ENCODE results near the gene CHRNE. TPM values are rescaled to one million over a fixed set of nuclear protein-coding genes. Genes with fewer than 3 reads are reported as not detected.

Gene CHRNE
- total and polyA plus RNA-seq, 2 of the 13 experiments (the other 11 are each of a cell fraction or from before 2014, with no cell fraction given): 0.53 to 0.59 TPM

GRCh38 chr17:4898927-4899326, 4.0 kb downstream of the CHRNE start:
- H3K4me1 ChIP-seq (ENCODE audit: insufficient read depth, low read length): peaks cover 12% of the 10 kb centered on the region
- H3K27me3 ChIP-seq (ENCODE audit: control insufficient read depth in 1 of 2, insufficient read depth in 2 of 2, low read length in 2 of 2): no peaks in the 10 kb centered on the region
- no peak for FAIRE-seq
- H3K79me2 ChIP-seq (ENCODE audit: insufficient read depth, low read length): no peaks in the 10 kb centered on the region
- H3K4me3 ChIP-seq (replicated peaks in 1 of 3; ENCODE audit: insufficient read depth in 1 of 3, low read depth in 2 of 3, low read length in 3 of 3): no peak overlapping the region
- H3K9ac ChIP-seq (ENCODE audit: insufficient read depth, low read depth, low read length): no peak overlapping the region
- BruUV-seq (replicated peaks): no TSS peak
- H2AFZ ChIP-seq (ENCODE audit: low read length): no peak overlapping the region
- H3K27ac ChIP-seq (ENCODE audit: extremely low read length, insufficient read depth, low read length): no peak overlapping the region
- ATAC-seq: no peak
- no peaks in the 10 kb centered on the region for H3K9me3 ChIP-seq (ENCODE audit: low read length)
- intact Hi-C loops (cut with micrococcal nuclease; ENCODE audit: unreplicated experiment) (no loop called here), in situ Hi-C loops (cut with HindIII; ENCODE audit: extremely low pct_ligation_motif_present, low pct_unique_long_range_greater_than_20kb) (loop anchor here (10.0 kb wide), 1 partner anchor 344 kb away; the partner anchor contains the start of gene MYBBP1A)
- H4K20me1 ChIP-seq (ENCODE audit: insufficient read depth, low read length): no peaks in the 10 kb centered on the region
- 93% methylated on average over 25 of the region's 34 CpGs for WGBS (ENCODE audit: low lambda C conversion rate)
- POLR2A ChIA-PET: no interaction called here
- CTCF ChIA-PET (ENCODE audit: low intra/inter-chr PET ratio, low total read pairs): no interaction called here
- peaks cover 20 to 35% of the 10 kb centered on the region in 2 experiments; a peak in 4 of 5 replicates for H3K36me3 ChIP-seq (replicated peaks in 1 of 2; ENCODE audit: control insufficient read depth in 1 of 2, insufficient read depth in 2 of 2, low read length in 2 of 2)
- TF ChIP-seq ZNF331 (CRISPR knock-in tag; IDR thresholded peaks at IDR 0.05) (no peak), POLR2A (IDR thresholded peaks at IDR 0.05; ENCODE audit: insufficient read depth in 1 of 2, low read depth in 2 of 2, low read length in 2 of 2) (0 out of 4 replicates have a peak, but pooled peaks of 1 of the 2 experiments have one; percentile 4), AGO2 (optimal IDR thresholded peaks at IDR 0.05; ENCODE audit: low read depth, low read length) (peak; percentile 95)
- no peak overlapping the region for H3K4me2 ChIP-seq (ENCODE audit: low read depth, low read length)
- no peak for DNase-seq (ENCODE audit: low spot score)

GRCh38 chr17:4898351-4898750, 4.5 kb downstream of the CHRNE start:
- Histone ChIP-seq H3K4me3 (replicated peaks in 1 of 3; ENCODE audit: insufficient read depth in 1 of 3, low read depth in 2 of 3, low read length in 3 of 3) (no peak overlapping the region), H3K27me3 (ENCODE audit: control insufficient read depth in 1 of 2, insufficient read depth in 2 of 2, low read length in 2 of 2) (no peaks in the 10 kb centered on the region), H3K36me3 (replicated peaks in 1 of 2; ENCODE audit: control insufficient read depth in 1 of 2, insufficient read depth in 2 of 2, low read length in 2 of 2) (peaks cover 23 to 41% of the 10 kb centered on the region in 2 experiments; a peak in 4 of 5 replicates), H3K9me3 (ENCODE audit: low read length) (no peaks in the 10 kb centered on the region), H3K4me1 (ENCODE audit: insufficient read depth, low read length) (peaks cover 6% of the 10 kb centered on the region), H4K20me1 (ENCODE audit: insufficient read depth, low read length) (no peaks in the 10 kb centered on the region), H3K79me2 (ENCODE audit: insufficient read depth, low read length) (no peaks in the 10 kb centered on the region), H3K4me2 (ENCODE audit: low read depth, low read length) (no peak overlapping the region), H3K9ac (ENCODE audit: insufficient read depth, low read depth, low read length) (no peak overlapping the region), H3K27ac (ENCODE audit: extremely low read length, insufficient read depth, low read length) (no peak overlapping the region), H2AFZ (ENCODE audit: low read length) (no peak overlapping the region)
- ATAC-seq: no peak
- CTCF ChIA-PET (ENCODE audit: low intra/inter-chr PET ratio, low total read pairs): no interaction called here
- WGBS (ENCODE audit: low lambda C conversion rate): 90% methylated on average over 8 of the region's 8 CpGs
- intact Hi-C loops (cut with micrococcal nuclease; ENCODE audit: unreplicated experiment): no loop called here
- no peak for FAIRE-seq
- TF ChIP-seq AFF4 (CRISPR knock-in tag; IDR thresholded peaks at IDR 0.05) (no peak), ZNF556 (CRISPR knock-in tag; IDR thresholded peaks at IDR 0.05; ENCODE audit: borderline replicate concordance) (no peak), ZMYM2 (CRISPR knock-in tag; IDR thresholded peaks at IDR 0.05) (no peak), NFE2L2 (IDR thresholded peaks at IDR 0.05; ENCODE audit: low read length) (no peak), RFXAP (CRISPR knock-in tag; IDR thresholded peaks at IDR 0.05; ENCODE audit: borderline replicate concordance) (no peak), NR2F2 (IDR thresholded peaks at IDR 0.05; ENCODE audit: borderline replicate concordance, low read depth) (no peak), ZNF263 (CRISPR knock-in tag; IDR thresholded peaks at IDR 0.05) (no peak), ZNF101 (CRISPR knock-in tag; IDR thresholded peaks at IDR 0.05; ENCODE audit: borderline replicate concordance, low read depth) (no peak), ZNF773 (CRISPR knock-in tag; IDR thresholded peaks at IDR 0.05; ENCODE audit: borderline replicate concordance) (no peak), DBP (CRISPR knock-in tag; IDR thresholded peaks at IDR 0.05; ENCODE audit: not compliant biosample characterization) (no peak)
- in situ Hi-C loops (cut with HindIII; ENCODE audit: extremely low pct_ligation_motif_present, low pct_unique_long_range_greater_than_20kb): loop anchor here (10.0 kb wide), 1 partner anchor 344 kb away; the partner anchor contains the start of gene MYBBP1A
- POLR2A ChIA-PET: no interaction called here
- BruUV-seq (replicated peaks): no TSS peak
- no peak for DNase-seq (ENCODE audit: low spot score)
